ENCODE measurements around the gene RRAD.
"Not testable (repeated sequence)": the region's sequence is repeated elsewhere in the genome, so short reads cannot be mapped to it uniquely, and the experiment has no call there.

Gene RRAD

GRCh38 chr16:66899310-66899944 is 25.9 kb downstream of the RRAD start:
- DNase-seq (ENCODE audit: extremely low spot score), result no peak
- POLR2A ChIA-PET, result interaction anchor here (0.8 to 1.6 kb wide), 5 partner anchors 18 to 35 kb away, joined by 3 to 6 read pairs (median 3); partner anchors contain the start of genes CDH16 and CIAO2B
- CTCF ChIA-PET, result interaction anchor here (0.9 to 2.2 kb wide), 3 partner anchors 11 to 159 kb away, joined by 3 to 10 read pairs (median 3); no protein-coding TSS in a partner anchor
- no peak for TF ChIP-seq ELF4 (IDR thresholded peaks at IDR 0.05)
- no peak for TF ChIP-seq PKNOX1 (IDR thresholded peaks at IDR 0.05)
- no peak for TF ChIP-seq ARNT (IDR thresholded peaks at IDR 0.05)
- TF ChIP-seq HDGF (IDR thresholded peaks at IDR 0.05; ENCODE audit: borderline replicate concordance), result no peak
- TF ChIP-seq LEF1 (IDR thresholded peaks at IDR 0.05; ENCODE audit: borderline replicate concordance), result no peak
- no peak for TF ChIP-seq BHLHE40 (IDR thresholded peaks at IDR 0.05; ENCODE audit: borderline replicate concordance)
- no peak for TF ChIP-seq FOXK2 (IDR thresholded peaks at IDR 0.05)
- no peak for TF ChIP-seq NFRKB (IDR thresholded peaks at IDR 0.05)
- TF ChIP-seq CTBP1 (IDR thresholded peaks at IDR 0.05; ENCODE audit: borderline replicate concordance), result no peak
- no peak for TF ChIP-seq FOXM1 (IDR thresholded peaks at IDR 0.05; ENCODE audit: borderline replicate concordance)
- no peak for TF ChIP-seq FOXA1 (IDR thresholded peaks at IDR 0.05)
- no peak for TF ChIP-seq SP1 (IDR thresholded peaks at IDR 0.05)
- no peak for TF ChIP-seq ZNF384 (IDR thresholded peaks at IDR 0.05)
- no peak for TF ChIP-seq TARDBP (IDR thresholded peaks at IDR 0.05)
- TF ChIP-seq L3MBTL2 (conservative IDR thresholded peaks at IDR 0.05), result no peak
- no peak for TF ChIP-seq SUZ12 (IDR thresholded peaks at IDR 0.05)

- ChIA-PET CTCF (interaction anchor here (0.9 to 1.3 kb wide), 2 partner anchors 30 to 159 kb away, joined by 3 read pairs; no protein-coding TSS in a partner anchor), POLR2A (interaction anchor here (1.1 kb wide), 1 partner anchor 30 kb away, joined by 3 read pairs; no protein-coding TSS in a partner anchor)
- no peak for DNase-seq (ENCODE audit: extremely low spot score)
- TF ChIP-seq SP1 (IDR thresholded peaks at IDR 0.05), result no peak
- TF ChIP-seq FOXM1 (IDR thresholded peaks at IDR 0.05; ENCODE audit: borderline replicate concordance), result no peak
- no peak for TF ChIP-seq NFRKB (IDR thresholded peaks at IDR 0.05)
- TF ChIP-seq HDGF (IDR thresholded peaks at IDR 0.05; ENCODE audit: borderline replicate concordance), result no peak
- no peak for TF ChIP-seq FOXA1 (IDR thresholded peaks at IDR 0.05)
- TF ChIP-seq BHLHE40 (IDR thresholded peaks at IDR 0.05; ENCODE audit: borderline replicate concordance), result no peak
- TF ChIP-seq PKNOX1 (IDR thresholded peaks at IDR 0.05), result no peak
- no peak for TF ChIP-seq ELF4 (IDR thresholded peaks at IDR 0.05)
- TF ChIP-seq L3MBTL2 (conservative IDR thresholded peaks at IDR 0.05), result no peak
- no peak for TF ChIP-seq CTBP1 (IDR thresholded peaks at IDR 0.05; ENCODE audit: borderline replicate concordance)
Measured at GRCh38 chr16:66898933-66899309, 26.4 kb downstream of the RRAD start.

- DNase-seq (ENCODE audit: extremely low spot score), result no peak
- TF ChIP-seq HDGF (IDR thresholded peaks at IDR 0.05; ENCODE audit: borderline replicate concordance) (no peak), BHLHE40 (IDR thresholded peaks at IDR 0.05; ENCODE audit: borderline replicate concordance) (no peak), ELF4 (IDR thresholded peaks at IDR 0.05) (no peak), L3MBTL2 (conservative IDR thresholded peaks at IDR 0.05) (no peak), CTBP1 (IDR thresholded peaks at IDR 0.05; ENCODE audit: borderline replicate concordance) (no peak), ZNF384 (IDR thresholded peaks at IDR 0.05) (no peak), ARNT (IDR thresholded peaks at IDR 0.05) (no peak), PKNOX1 (IDR thresholded peaks at IDR 0.05) (no peak), SUZ12 (IDR thresholded peaks at IDR 0.05) (no peak), LEF1 (IDR thresholded peaks at IDR 0.05; ENCODE audit: borderline replicate concordance) (no peak), FOXK2 (IDR thresholded peaks at IDR 0.05) (no peak)
- POLR2A ChIA-PET, result no interaction called here
- CTCF ChIA-PET, result no interaction called here
Measured at GRCh38 chr16:66898207-66898606, 27.1 kb downstream of the RRAD start.

- POLR2A ChIA-PET, result interaction anchor here (0.6 kb wide), 1 partner anchor 51 kb away, joined by 3 read pairs; no protein-coding TSS in a partner anchor
- CTCF ChIA-PET; DNase-seq (ENCODE audit: extremely low spot score): not testable (repeated sequence)
Measured at GRCh38 chr16:66896682-66897081, 28.7 kb downstream of the RRAD start.

GRCh38 chr16:66895999-66896398 is 29.3 kb downstream of the RRAD start:
- CTCF ChIA-PET, result interaction anchor here (0.9 to 1.9 kb wide), 15 partner anchors 10 to 264 kb away, joined by 3 to 27 read pairs (median 4); partner anchors contain the start of genes CDH16, CES3, CIAO2B and FBXL8
- POLR2A ChIA-PET, result interaction anchor here (0.8 kb wide), 1 partner anchor 16 kb away, joined by 3 read pairs; the partner anchor contains the start of gene PDP2
- DNase-seq (ENCODE audit: extremely low spot score), result no peak
- TF ChIP-seq L3MBTL2 (conservative IDR thresholded peaks at IDR 0.05) (no peak), PKNOX1 (IDR thresholded peaks at IDR 0.05) (no peak), ZNF384 (IDR thresholded peaks at IDR 0.05) (no peak), SP1 (IDR thresholded peaks at IDR 0.05) (no peak)

- ChIA-PET CTCF (interaction anchor here (0.8 to 1.9 kb wide), 21 partner anchors 9 to 264 kb away, joined by 3 to 27 read pairs (median 4); partner anchors contain the start of genes CDH16, CES3, CIAO2B and FBXL8), POLR2A (interaction anchor here (0.8 to 1.2 kb wide), 2 partner anchors 15 to 65 kb away, joined by 3 read pairs; partner anchors contain the start of genes CES3 and PDP2)
- TF ChIP-seq TARDBP (IDR thresholded peaks at IDR 0.05) (no peak), NFRKB (IDR thresholded peaks at IDR 0.05) (no peak), HDGF (IDR thresholded peaks at IDR 0.05; ENCODE audit: borderline replicate concordance) (no peak), ELF4 (IDR thresholded peaks at IDR 0.05) (no peak), FOXA1 (IDR thresholded peaks at IDR 0.05) (no peak), CTBP1 (IDR thresholded peaks at IDR 0.05; ENCODE audit: borderline replicate concordance) (no peak), LEF1 (IDR thresholded peaks at IDR 0.05; ENCODE audit: borderline replicate concordance) (no peak), BHLHE40 (IDR thresholded peaks at IDR 0.05; ENCODE audit: borderline replicate concordance) (no peak), ARNT (IDR thresholded peaks at IDR 0.05) (no peak), SP1 (IDR thresholded peaks at IDR 0.05) (no peak), ZNF384 (IDR thresholded peaks at IDR 0.05) (no peak), SUZ12 (IDR thresholded peaks at IDR 0.05) (no peak), PKNOX1 (IDR thresholded peaks at IDR 0.05) (no peak), FOXK2 (IDR thresholded peaks at IDR 0.05) (no peak), L3MBTL2 (conservative IDR thresholded peaks at IDR 0.05) (no peak), FOXM1 (IDR thresholded peaks at IDR 0.05; ENCODE audit: borderline replicate concordance) (no peak)
- no peak for DNase-seq (ENCODE audit: extremely low spot score)
Measured at GRCh38 chr16:66895689-66895979, 29.7 kb downstream of the RRAD start.

Data from HEK293T (cell line).